Endothelial cell (in vitro differentiated cells): ENCODE measurements around the gene GMDS. TPM values are rescaled to one million over a fixed set of nuclear protein-coding genes. Genes with fewer than 3 reads are reported as not detected.

Experiments used
- DNase-seq: peaks from one replicate; pipeline ENCODE4 v3.0.0; 2021; ENCODE audit warnings: low spot score
- H3K27ac Mint-ChIP-seq: one replicate; pipeline ENCODE4 v1.8.0; 2021; ENCODE audit warnings: mixed read lengths, inconsistent platforms; ENCODE audit not compliant: unreplicated experiment
- H3K27me3 Mint-ChIP-seq: one replicate; pipeline ENCODE4 v1.8.0; 2021; ENCODE audit warnings: mild to moderate bottlenecking, moderate library complexity, mixed read lengths, inconsistent platforms; ENCODE audit not compliant: unreplicated experiment
- H3K36me3 Mint-ChIP-seq: one replicate; pipeline ENCODE4 v1.8.0; 2021; ENCODE audit warnings: mild to moderate bottlenecking, low read depth, mixed read lengths, inconsistent platforms; ENCODE audit not compliant: unreplicated experiment
- H3K4me1 Mint-ChIP-seq: one replicate; pipeline ENCODE4 v1.8.0; 2021; ENCODE audit warnings: mild to moderate bottlenecking, mixed read lengths, inconsistent platforms; ENCODE audit not compliant: unreplicated experiment
- H3K4me3 Mint-ChIP-seq: one replicate; pipeline ENCODE4 v1.8.0; 2021; ENCODE audit warnings: mild to moderate bottlenecking, mixed read lengths, inconsistent platforms; ENCODE audit not compliant: unreplicated experiment
- H3K9me3 Mint-ChIP-seq: one replicate; pipeline ENCODE4 v1.8.0; 2021; ENCODE audit warnings: mixed read lengths, inconsistent platforms; ENCODE audit not compliant: unreplicated experiment
- CTCF ChIP-seq: fragments of 200-600 bp; sonication (generic); IDR thresholded peaks from one replicate; pipeline ENCODE4 v1.5.0; 2021; ENCODE audit warnings: antibody characterized with exemption; ENCODE audit not compliant: unreplicated experiment
- total RNA-seq: library from RNA; stranded (reverse); fragmentation: NEBNext Ultra II Directional; extraction: Animal tissue kit (Norgen Biotek cat#: 25700); gene quantifications from one replicate; pipeline ENCODE4 v1.2.1, GENCODE V29; 2021; ENCODE audit not compliant: unreplicated experiment

Gene GMDS
- total RNA-seq, 1 donor from 2014 or later = 36.0 TPM

GRCh38 chr6:1610497-1611321, 634.7 kb downstream of the GMDS start:
- peaks cover 27% of the 10 kb centered on the region for H3K36me3 Mint-ChIP-seq
- peaks cover 45% of the 10 kb centered on the region for H3K4me1 Mint-ChIP-seq
- peaks cover 4% of the 10 kb centered on the region for H3K9me3 Mint-ChIP-seq
- peak overlapping the region; percentile 99 for H3K4me3 Mint-ChIP-seq
- TF ChIP-seq CTCF = no peak
- peaks cover 35% of the 10 kb centered on the region for H3K27me3 Mint-ChIP-seq
- H3K27ac Mint-ChIP-seq = peak overlapping the region; percentile 89
- DNase-seq = peak; percentile 39

- no peak for TF ChIP-seq CTCF
- H3K36me3 Mint-ChIP-seq = peaks cover 24% of the 10 kb centered on the region
- peaks cover 38% of the 10 kb centered on the region for H3K27me3 Mint-ChIP-seq
- H3K4me3 Mint-ChIP-seq = peak within 1 kb of the TSS; percentile 99
- peaks cover 46% of the 10 kb centered on the region for H3K4me1 Mint-ChIP-seq
- H3K27ac Mint-ChIP-seq = peak within 1 kb of the TSS; percentile 89
- peaks cover 4% of the 10 kb centered on the region for H3K9me3 Mint-ChIP-seq
- peak; percentile 90 for DNase-seq
Observed at GRCh38 chr6:1609648-1610496, 635.5 kb downstream of the GMDS start, which contains the start of gene FOXC1. TSS of gene FOXC1 (plus strand) at chr6:1609915. CDS start at chr6:1610446, 531 bp downstream.

- peak; percentile 61 for DNase-seq
- no peak overlapping the region for H3K27ac Mint-ChIP-seq
- peaks cover 24% of the 10 kb centered on the region for H3K36me3 Mint-ChIP-seq
- peaks cover 4% of the 10 kb centered on the region for H3K9me3 Mint-ChIP-seq
- peaks cover 46% of the 10 kb centered on the region for H3K4me1 Mint-ChIP-seq
- no peak for TF ChIP-seq CTCF
- peaks cover 38% of the 10 kb centered on the region for H3K27me3 Mint-ChIP-seq
- peak overlapping the region; percentile 88 for H3K4me3 Mint-ChIP-seq
Observed at GRCh38 chr6:1609041-1609647, 636.3 kb downstream of the GMDS start.

GRCh38 chr6:1608222-1609040, 637.0 kb downstream of the GMDS start:
- peaks cover 4% of the 10 kb centered on the region for H3K9me3 Mint-ChIP-seq
- DNase-seq = peak; percentile 18
- H3K36me3 Mint-ChIP-seq = peaks cover 21% of the 10 kb centered on the region
- H3K27me3 Mint-ChIP-seq = peaks cover 35% of the 10 kb centered on the region
- no peak for TF ChIP-seq CTCF
- peaks cover 44% of the 10 kb centered on the region for H3K4me1 Mint-ChIP-seq
- H3K27ac Mint-ChIP-seq = peak overlapping the region; percentile 78
- H3K4me3 Mint-ChIP-seq = peak overlapping the region; percentile 92
